Activated CD4-positive, alpha-beta memory T cell treated with anti-CD3 and anti-CD28 coated beads, Interleukin-2, amount 10 ng/mL, durations not matched to agents 7 days and 5 days (primary cell): Measurements from ENCODE around the gene WNT9B. TPM values are rescaled to one million over a fixed set of nuclear protein-coding genes. Genes with fewer than 3 reads are reported as not detected.

Source experiments
- CTCF ChIA-PET: fragments of 350-600 bp; sonication (Branson Sonifier 250); formaldehyde crosslinking; loops from one replicate; lab custom pipeline; 2021; ENCODE audit warnings: antibody characterized with exemption, inconsistent platforms; lab: Charles Lee
- POLR2A ChIA-PET: fragments of 350-600 bp; sonication (Branson Sonifier 250); formaldehyde crosslinking; loops from one replicate; lab custom pipeline; 2021; ENCODE audit warnings: antibody characterized with exemption; lab: Charles Lee
- DNase-seq: peaks from one replicate; pipeline ENCODE4 v3.0.0-alpha.2; 2020
- H3K27ac Mint-ChIP-seq: one replicate; pipeline ENCODE4 v1.8.0; 2021; ENCODE audit warnings: mild to moderate bottlenecking, mixed read lengths
- H3K27me3 Mint-ChIP-seq: one replicate; pipeline ENCODE4 v1.8.0; 2021; ENCODE audit warnings: mixed read lengths
- H3K36me3 Mint-ChIP-seq: one replicate; pipeline ENCODE4 v1.8.0; 2021; ENCODE audit warnings: low read depth, mixed read lengths
- H3K4me1 Mint-ChIP-seq: one replicate; pipeline ENCODE4 v1.8.0; 2021; ENCODE audit warnings: mixed read lengths
- H3K4me3 Mint-ChIP-seq: one replicate; pipeline ENCODE4 v1.8.0; 2021; ENCODE audit warnings: mild to moderate bottlenecking, mixed read lengths
- H3K9me3 Mint-ChIP-seq: one replicate; pipeline ENCODE4 v1.8.0; 2021; ENCODE audit warnings: mixed read lengths
- total RNA-seq, 2 experiments: library from RNA; stranded (reverse); gene quantifications; one replicate each; pipeline ENCODE4 v1.2.3, GENCODE V29; 2021

WNT9B gene
- total RNA-seq, 2 experiments from 2014 or later: not detected

- Mint-ChIP-seq H3K27me3 (peaks cover 77% of the 10 kb centered on the region), H3K36me3 (no peaks in the 10 kb centered on the region), H3K4me1 (peaks cover 18% of the 10 kb centered on the region), H3K4me3 (peak overlapping the region; percentile 34), H3K9me3 (no peaks in the 10 kb centered on the region), H3K27ac (no peak overlapping the region)
- CTCF ChIA-PET: no interaction called here
- no peak for DNase-seq
- POLR2A ChIA-PET: no interaction called here
Measured at GRCh38 chr17:46817901-46818209, 33.5 kb upstream of the WNT9B start.

- H3K4me3 Mint-ChIP-seq: peak within 1 kb of the TSS; percentile 55
- H3K9me3 Mint-ChIP-seq: no peaks in the 10 kb centered on the region
- CTCF ChIA-PET: no interaction called here
- H3K36me3 Mint-ChIP-seq: no peaks in the 10 kb centered on the region
- no peak within 1 kb of the TSS for H3K27ac Mint-ChIP-seq
- H3K27me3 Mint-ChIP-seq: peaks cover 74% of the 10 kb centered on the region
- POLR2A ChIA-PET: no interaction called here
- peak; percentile 59 for DNase-seq
- peaks cover 18% of the 10 kb centered on the region for H3K4me1 Mint-ChIP-seq
Measured at GRCh38 chr17:46818316-46818928, 33.0 kb upstream of the WNT9B start, which contains the start of gene WNT3. TSS of gene WNT3 (minus strand) at chr17:46818692. CDS start at chr17:46818597, 95 bp downstream.

DNA sequence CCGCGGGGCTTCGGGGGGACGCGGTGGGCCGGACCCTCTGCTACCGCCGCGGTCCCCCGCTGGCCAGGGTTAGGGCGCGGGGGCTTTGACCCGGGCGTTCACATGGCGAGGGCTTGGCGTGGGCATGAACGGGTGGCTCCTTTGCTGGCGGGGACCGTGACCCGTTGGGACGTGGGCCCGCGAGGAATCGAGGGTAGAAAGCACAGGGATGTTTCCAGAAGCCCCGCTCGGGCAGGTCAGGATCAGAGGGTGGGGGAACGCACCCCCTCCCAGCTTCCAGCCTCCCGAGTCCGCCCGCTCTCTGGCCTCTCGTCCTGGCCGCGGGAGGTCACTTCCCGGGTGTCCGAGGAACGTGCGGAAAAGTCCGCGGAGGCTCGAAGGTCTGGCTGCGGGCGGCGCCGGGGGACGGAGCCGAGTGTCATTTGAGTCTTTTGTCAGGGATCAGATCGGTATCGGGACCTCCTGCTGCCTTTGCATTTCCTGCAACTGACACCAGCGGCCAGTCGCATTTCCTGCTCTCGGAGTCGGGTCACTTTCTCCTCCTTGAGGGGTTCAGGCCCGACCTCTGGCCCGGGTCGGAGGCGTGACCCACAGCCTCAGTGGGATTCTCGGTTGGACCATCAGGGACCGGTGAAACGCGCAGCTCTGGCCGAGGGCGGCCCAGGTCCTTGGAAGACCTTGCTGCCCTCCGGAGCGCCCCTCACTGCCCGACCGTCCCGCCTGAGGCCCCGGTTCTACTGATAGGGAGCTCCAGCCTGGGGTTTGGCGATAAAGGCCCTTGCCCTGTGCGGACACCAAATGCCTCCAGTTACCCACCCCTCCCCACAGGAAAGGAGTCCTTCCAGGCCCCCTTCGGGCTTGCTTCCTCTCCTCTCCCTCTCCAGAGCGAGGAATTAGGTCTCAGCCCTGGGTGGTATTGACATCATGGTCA, 32.2 kb upstream of the WNT9B start:
- H3K27ac Mint-ChIP-seq: no peak overlapping the region
- DNase-seq: no peak
- CTCF ChIA-PET: no interaction called here
- H3K4me1 Mint-ChIP-seq: peaks cover 18% of the 10 kb centered on the region
- peaks cover 68% of the 10 kb centered on the region for H3K27me3 Mint-ChIP-seq
- peak overlapping the region; percentile 24 for H3K4me3 Mint-ChIP-seq
- POLR2A ChIA-PET: no interaction called here
- no peaks in the 10 kb centered on the region for H3K36me3 Mint-ChIP-seq
- no peaks in the 10 kb centered on the region for H3K9me3 Mint-ChIP-seq

DNA sequence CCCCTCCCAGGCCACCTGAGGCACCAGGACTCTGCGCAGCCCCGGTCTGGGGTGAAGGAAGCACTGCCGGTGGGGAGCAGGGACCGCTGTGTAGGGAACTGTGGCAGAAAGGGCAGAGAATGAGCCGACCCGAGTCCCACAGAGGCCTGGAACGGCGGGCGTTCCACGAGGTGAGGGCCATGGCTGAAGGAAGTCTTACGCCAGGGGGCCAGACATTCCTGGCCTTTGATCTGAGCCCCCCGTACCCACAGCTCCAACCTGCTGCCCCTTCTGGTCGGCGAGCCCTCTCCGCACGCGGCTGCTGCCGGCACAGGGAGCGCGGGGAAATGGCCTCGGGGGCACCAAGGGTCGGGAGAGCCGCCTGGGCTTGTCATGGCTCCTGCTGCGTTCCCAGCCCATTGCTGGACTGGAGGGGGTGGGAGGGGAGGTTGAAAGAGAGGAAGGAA, 31.5 kb upstream of the WNT9B start:
- ChIA-PET CTCF (no interaction called here), POLR2A (no interaction called here)
- H3K36me3 Mint-ChIP-seq: no peaks in the 10 kb centered on the region
- H3K27me3 Mint-ChIP-seq: peaks cover 67% of the 10 kb centered on the region
- H3K4me3 Mint-ChIP-seq: no peak overlapping the region
- peaks cover 18% of the 10 kb centered on the region for H3K4me1 Mint-ChIP-seq
- DNase-seq: no peak
- no peak overlapping the region for H3K27ac Mint-ChIP-seq
- no peaks in the 10 kb centered on the region for H3K9me3 Mint-ChIP-seq

DNA sequence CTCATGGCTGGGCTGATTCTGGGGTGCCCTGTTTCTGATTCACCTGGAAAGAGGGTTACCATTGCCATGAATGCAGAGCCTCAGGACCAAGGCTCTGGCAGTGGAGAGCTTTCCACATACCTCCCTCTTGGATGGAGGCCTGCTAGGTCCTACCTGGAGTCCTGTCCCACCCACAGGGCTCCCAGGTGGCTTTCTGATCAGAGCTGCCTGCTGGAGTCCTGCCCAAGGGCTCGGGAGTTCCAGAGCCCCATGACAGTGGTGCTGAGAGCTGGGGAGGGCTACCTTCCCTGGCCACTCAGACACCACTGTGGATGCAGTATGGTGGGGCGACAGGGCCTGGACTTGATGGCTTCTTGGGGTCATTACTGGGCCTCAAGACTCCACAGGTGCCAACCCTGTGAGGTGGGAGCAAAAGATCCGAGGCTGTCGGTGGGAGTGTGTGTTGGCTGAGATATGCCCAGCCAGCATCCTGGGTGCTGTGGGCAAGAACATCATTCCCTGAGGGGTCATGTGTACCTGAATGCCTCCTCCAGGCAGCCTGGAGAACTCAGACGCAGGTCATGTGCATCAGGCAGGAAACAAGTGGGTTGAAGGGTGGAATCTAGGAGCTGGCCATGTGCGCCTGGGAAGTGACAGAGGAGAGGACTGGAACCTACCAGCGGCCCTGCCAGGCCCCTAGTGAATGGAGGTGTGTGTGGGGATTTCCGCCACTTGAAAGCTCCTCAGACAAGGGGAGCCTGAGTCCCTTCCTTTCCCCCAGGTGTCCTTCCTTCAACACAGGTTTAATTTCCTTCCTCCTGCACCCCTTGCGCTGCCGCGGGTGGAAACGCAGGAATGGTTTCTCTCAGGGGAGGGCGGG, 30.6 kb upstream of the WNT9B start:
- no peak for DNase-seq
- ChIA-PET CTCF (no interaction called here), POLR2A (no interaction called here)
- H3K27ac Mint-ChIP-seq: no peak overlapping the region
- peaks cover 18% of the 10 kb centered on the region for H3K4me1 Mint-ChIP-seq
- no peaks in the 10 kb centered on the region for H3K9me3 Mint-ChIP-seq
- H3K36me3 Mint-ChIP-seq: no peaks in the 10 kb centered on the region
- H3K4me3 Mint-ChIP-seq: no peak overlapping the region
- peaks cover 65% of the 10 kb centered on the region for H3K27me3 Mint-ChIP-seq

GRCh38 chr17:46821482-46822387, 29.6 kb upstream of the WNT9B start:
- peaks cover 18% of the 10 kb centered on the region for H3K4me1 Mint-ChIP-seq
- H3K27me3 Mint-ChIP-seq: peaks cover 57% of the 10 kb centered on the region
- no peak for DNase-seq
- no peaks in the 10 kb centered on the region for H3K36me3 Mint-ChIP-seq
- CTCF ChIA-PET: interaction anchor here (1.8 kb wide), 1 partner anchor 10 kb away, joined by 6 read pairs; no protein-coding TSS in a partner anchor
- H3K9me3 Mint-ChIP-seq: no peaks in the 10 kb centered on the region
- POLR2A ChIA-PET: no interaction called here
- H3K4me3 Mint-ChIP-seq: no peak overlapping the region
- H3K27ac Mint-ChIP-seq: no peak overlapping the region

DNA sequence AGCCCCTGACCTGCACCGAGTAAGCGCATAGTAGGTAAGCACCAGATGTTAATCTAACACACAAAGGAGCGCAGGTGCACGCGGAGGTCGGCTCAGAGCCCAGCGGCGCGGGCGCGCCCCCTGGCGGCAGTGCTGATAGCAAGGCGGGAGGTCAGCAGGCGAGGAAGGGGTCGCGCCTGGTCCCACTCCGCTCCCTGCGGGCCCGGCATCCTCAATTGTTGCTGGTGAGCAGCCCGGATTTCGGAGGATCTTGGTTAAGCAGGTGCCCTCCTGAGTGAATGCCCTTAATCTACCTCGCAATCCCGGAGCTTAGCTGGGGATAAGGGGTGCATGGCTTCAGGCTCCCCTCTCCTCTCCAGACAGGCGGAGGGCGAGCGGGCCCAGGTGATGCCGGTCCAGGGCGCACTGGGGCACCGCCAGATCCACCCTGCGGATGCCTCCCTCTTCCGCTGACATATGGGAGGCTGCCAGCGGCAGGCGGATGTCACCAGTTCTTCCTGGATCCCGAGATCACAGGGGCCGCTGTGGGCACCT, 28.9 kb upstream of the WNT9B start:
- Mint-ChIP-seq H3K27ac (no peak overlapping the region), H3K9me3 (no peaks in the 10 kb centered on the region), H3K27me3 (peaks cover 54% of the 10 kb centered on the region), H3K4me3 (no peak overlapping the region), H3K4me1 (peaks cover 18% of the 10 kb centered on the region), H3K36me3 (no peaks in the 10 kb centered on the region)
- DNase-seq: peak; percentile 44
- ChIA-PET CTCF (interaction anchor here (0.5 to 1.8 kb wide), 3 partner anchors 10 to 119 kb away, joined by 3 to 6 read pairs (median 3); no protein-coding TSS in a partner anchor), POLR2A (no interaction called here)

GRCh38 chr17:46823657-46824056, 27.7 kb upstream of the WNT9B start:
- H3K9me3 Mint-ChIP-seq: no peaks in the 10 kb centered on the region
- H3K4me1 Mint-ChIP-seq: peaks cover 11% of the 10 kb centered on the region
- no peak for DNase-seq
- no peak overlapping the region for H3K4me3 Mint-ChIP-seq
- peaks cover 46% of the 10 kb centered on the region for H3K27me3 Mint-ChIP-seq
- H3K36me3 Mint-ChIP-seq: no peaks in the 10 kb centered on the region
- no peak overlapping the region for H3K27ac Mint-ChIP-seq
- ChIA-PET POLR2A (no interaction called here), CTCF (interaction anchor here (1.8 to 2.1 kb wide), 2 partner anchors 8 to 12 kb away, joined by 6 to 7 read pairs; no protein-coding TSS in a partner anchor)

DNA sequence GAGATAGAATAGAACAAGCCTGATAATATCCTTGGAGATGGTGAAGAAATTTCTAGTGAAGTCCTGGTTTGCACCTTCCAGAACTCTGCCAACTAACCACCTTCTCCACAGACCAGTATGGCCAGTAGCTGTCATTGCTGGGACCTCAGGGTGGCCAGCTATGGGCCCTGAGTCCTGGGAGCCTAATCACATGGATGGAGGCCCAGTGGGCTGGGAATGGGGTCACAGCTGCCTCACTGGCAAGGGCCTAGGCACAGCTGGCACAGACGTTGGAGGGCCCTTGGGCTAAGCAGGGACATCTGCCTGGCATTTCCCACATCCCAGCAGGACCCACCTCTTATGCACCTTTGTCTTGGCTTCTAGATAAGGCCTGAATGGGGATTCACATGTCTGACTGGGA, 25.3 kb upstream of the WNT9B start:
- POLR2A ChIA-PET: no interaction called here
- no peak for DNase-seq
- Mint-ChIP-seq H3K27ac (no peak overlapping the region), H3K4me3 (no peak overlapping the region), H3K36me3 (no peaks in the 10 kb centered on the region), H3K27me3 (peaks cover 30% of the 10 kb centered on the region), H3K4me1 (peaks cover 3% of the 10 kb centered on the region), H3K9me3 (no peaks in the 10 kb centered on the region)
- CTCF ChIA-PET: interaction anchor here (1.6 kb wide), 1 partner anchor 10 kb away, joined by 7 read pairs; no protein-coding TSS in a partner anchor

- POLR2A ChIA-PET: no interaction called here
- Mint-ChIP-seq H3K4me1 (peaks cover under 1% of the 10 kb centered on the region), H3K4me3 (no peak overlapping the region), H3K27me3 (peaks cover 22% of the 10 kb centered on the region), H3K36me3 (no peaks in the 10 kb centered on the region), H3K9me3 (no peaks in the 10 kb centered on the region), H3K27ac (no peak overlapping the region)
- CTCF ChIA-PET: interaction anchor here (1.6 kb wide), 1 partner anchor 8 kb away, joined by 7 read pairs; no protein-coding TSS in a partner anchor
- no peak for DNase-seq
Measured at GRCh38 chr17:46827274-46827673, 24.1 kb upstream of the WNT9B start.

DNA sequence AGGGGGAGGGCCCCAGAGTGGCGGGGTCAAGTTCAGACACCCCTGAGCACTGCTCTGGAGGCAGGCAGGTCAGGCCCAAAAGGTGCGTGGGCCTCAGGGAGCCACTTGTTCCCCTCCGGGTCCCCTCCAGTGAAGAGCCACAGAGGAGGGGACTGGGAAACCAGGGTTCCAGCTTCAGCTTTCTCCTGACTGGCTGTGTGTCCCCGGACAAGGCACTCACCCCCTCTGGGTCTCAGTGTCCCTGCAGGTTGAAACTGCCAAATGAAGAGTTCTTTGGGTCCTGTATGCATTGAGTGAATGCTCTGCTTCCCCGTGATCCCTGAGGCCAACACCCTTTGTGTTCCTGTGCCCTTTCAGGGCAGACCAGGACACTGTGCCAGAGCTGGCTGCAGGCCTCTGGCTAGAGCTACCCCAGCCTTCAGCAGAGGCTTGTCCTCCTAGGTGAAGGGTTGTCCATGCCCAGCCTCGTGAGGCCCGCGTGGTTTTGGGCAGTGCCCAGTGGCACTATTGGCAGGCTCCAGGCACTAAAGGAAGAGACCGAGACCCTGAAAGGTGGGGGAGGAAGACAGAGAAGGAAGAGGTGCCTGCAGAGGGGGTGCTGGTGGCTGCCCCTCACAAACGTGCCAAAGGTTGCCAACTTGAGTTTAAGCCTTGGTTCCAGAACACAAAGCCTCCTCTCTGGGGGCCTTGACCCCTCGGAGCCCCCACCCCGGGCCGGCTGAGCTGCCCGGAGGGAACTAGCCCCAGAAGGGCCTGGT, 19.6 kb upstream of the WNT9B start:
- ChIA-PET CTCF (interaction anchor here (1.2 to 2.3 kb wide), 2 partner anchors 9 to 11 kb away, joined by 3 to 6 read pairs; no protein-coding TSS in a partner anchor), POLR2A (no interaction called here)
- Mint-ChIP-seq H3K27me3 (peaks cover 22% of the 10 kb centered on the region), H3K36me3 (no peaks in the 10 kb centered on the region), H3K9me3 (no peaks in the 10 kb centered on the region), H3K27ac (no peak overlapping the region), H3K4me1 (peaks cover 2% of the 10 kb centered on the region), H3K4me3 (no peak overlapping the region)
- no peak for DNase-seq
